Astrocyte of the cerebellum (primary cell): ENCODE data around the gene LOXHD1.

Experiments
- DNase-seq: peaks from one replicate; pipeline ENCODE4 v3.0.0-alpha.2; 2011; ENCODE audit warnings: low read depth
- H3K4me3 ChIP-seq: 2 replicates; pipeline ENCODE4 v1.5.1; 2011; ENCODE audit warnings: mild to moderate bottlenecking, low read depth, low read length, moderate library complexity
- CTCF ChIP-seq: IDR thresholded peaks from 2 replicates; pipeline ENCODE4 v1.5.1; 2012; ENCODE audit warnings: low read length, low read depth, moderate library complexity, mild to moderate bottlenecking; ENCODE audit errors: missing control alignments
- in situ Hi-C: cut with HindIII; loops from 2 replicates; pipeline ENCODE4 v1.10.0; 2017; ENCODE audit warnings: low sequenced_read_pairs

Gene LOXHD1

GRCh38 chr18:46657115-46657955, at the start of gene LOXHD1:
TSS of gene LOXHD1 (minus strand) at chr18:46657220. CDS start at chr18:46657033, 187 bp downstream.
- in situ Hi-C loops = no loop called here
- H3K4me3 ChIP-seq = no peak within 1 kb of the TSS
- DNase-seq = no peak
- no peak for TF ChIP-seq CTCF

GRCh38 chr18:46705521-46705920, 48.5 kb upstream of the LOXHD1 start:
- no peak overlapping the region for H3K4me3 ChIP-seq
- TF ChIP-seq CTCF = no peak
- in situ Hi-C loops = no loop called here
- no peak for DNase-seq

GRCh38 chr18:46704816-46705215, 47.8 kb upstream of the LOXHD1 start:
- TF ChIP-seq CTCF = no peak
- in situ Hi-C loops = no loop called here
- H3K4me3 ChIP-seq = no peak overlapping the region
- DNase-seq = no peak

GRCh38 chr18:46704189-46704588, 47.2 kb upstream of the LOXHD1 start:
- TF ChIP-seq CTCF = no peak
- no peak for DNase-seq
- H3K4me3 ChIP-seq = no peak overlapping the region
- in situ Hi-C loops = no loop called here

GRCh38 chr18:46702471-46702870, 45.5 kb upstream of the LOXHD1 start:
- no peak for DNase-seq
- H3K4me3 ChIP-seq = no peak overlapping the region
- in situ Hi-C loops = no loop called here
- TF ChIP-seq CTCF = no peak

- no peak overlapping the region for H3K4me3 ChIP-seq
- no peak for DNase-seq
- TF ChIP-seq CTCF = no peak
- in situ Hi-C loops = no loop called here
These were observed 43.2 kb upstream of the LOXHD1 start for GRCh38 chr18:46700066-46700824.
